A204.1 (cell line): Measurements from ENCODE around the gene WDR7.

Source experiments
- FAIRE-seq: peaks from 2 replicates; lab custom pipeline; 2012; peaks lifted over from hg19 to GRCh38; lab: Jason Lieb, UNC

The WDR7 gene

DNA sequence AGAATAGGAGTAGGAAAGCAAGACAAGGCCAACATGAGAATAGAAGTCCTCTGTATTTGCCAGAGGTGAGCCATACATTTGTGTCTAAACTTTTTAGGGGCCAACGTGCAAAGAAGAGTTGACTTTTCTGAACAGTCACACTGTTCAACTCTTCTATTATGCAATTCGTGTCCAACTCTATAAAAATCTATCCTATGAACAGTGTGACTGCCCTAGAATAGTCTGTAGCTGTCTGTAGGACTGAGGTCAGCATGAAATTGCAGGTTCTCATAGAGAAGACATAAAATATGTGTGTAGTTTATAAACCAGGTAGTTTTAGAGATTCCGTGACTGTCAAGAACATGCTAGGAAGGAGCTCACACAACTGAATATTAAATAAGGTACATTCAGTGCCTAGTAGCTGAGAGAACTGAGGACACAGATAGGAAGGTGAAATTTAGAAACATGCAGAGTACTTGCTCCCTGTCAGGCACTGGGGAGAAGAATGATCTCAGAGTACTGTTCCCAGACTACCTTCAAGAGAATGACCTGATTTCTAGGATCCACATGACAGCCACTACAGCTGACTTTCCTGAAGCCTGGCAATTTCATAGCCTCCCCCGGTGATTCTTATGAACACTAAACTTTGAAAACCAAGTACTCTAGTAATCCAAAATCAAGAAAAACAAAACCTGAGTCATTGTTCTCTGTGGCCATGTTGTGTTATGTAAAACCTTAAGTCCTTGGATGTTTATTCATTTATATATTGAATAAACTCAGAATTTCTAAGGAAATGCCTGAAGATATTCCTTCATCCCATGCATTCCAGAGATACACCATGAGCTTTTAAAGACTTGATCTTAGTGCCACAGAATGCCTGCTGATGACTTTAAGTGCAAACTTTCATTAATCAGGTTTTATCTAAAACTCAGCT, 294.3 kb downstream of the WDR7 start:
- no peak for FAIRE-seq

DNA sequence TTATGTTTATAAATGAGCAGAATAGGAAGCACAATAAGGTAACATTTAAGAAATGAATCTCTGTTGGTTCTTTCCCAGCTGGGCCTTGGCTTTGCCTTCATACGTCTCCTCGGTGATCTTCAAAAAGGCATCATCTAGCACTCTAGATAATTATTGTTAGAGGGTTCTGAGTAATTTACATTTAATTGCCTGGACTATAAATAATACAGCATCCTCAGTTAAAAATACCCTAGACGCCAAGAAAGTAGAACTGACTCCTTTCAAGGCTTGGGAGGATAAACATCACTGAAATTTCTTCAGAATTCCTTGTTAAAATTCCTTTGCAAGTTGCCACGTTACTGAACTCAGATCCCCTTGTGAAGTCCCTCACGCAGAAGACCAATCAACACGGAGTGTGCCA, 296.1 kb downstream of the WDR7 start:
- FAIRE-seq, result no peak

DNA sequence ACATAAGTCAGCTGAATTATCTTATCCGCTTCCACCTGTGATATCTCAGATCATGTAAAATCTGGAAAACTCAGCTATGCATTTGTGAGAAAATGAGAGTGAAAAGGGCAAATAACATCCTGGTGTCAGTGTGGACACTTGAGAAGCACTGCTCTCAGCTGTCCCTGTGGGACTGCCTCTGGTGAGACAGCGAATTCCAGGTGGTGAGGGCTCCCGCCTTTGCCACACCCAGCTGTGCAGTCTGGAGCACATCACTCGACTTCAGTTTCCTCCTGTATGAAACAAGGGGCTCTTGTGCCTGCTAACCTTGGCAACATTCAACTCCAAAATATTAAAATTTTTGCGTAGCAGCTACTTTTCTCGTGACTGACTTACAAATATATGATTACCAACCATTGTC, 300.9 kb downstream of the WDR7 start:
- FAIRE-seq, result no peak

DNA sequence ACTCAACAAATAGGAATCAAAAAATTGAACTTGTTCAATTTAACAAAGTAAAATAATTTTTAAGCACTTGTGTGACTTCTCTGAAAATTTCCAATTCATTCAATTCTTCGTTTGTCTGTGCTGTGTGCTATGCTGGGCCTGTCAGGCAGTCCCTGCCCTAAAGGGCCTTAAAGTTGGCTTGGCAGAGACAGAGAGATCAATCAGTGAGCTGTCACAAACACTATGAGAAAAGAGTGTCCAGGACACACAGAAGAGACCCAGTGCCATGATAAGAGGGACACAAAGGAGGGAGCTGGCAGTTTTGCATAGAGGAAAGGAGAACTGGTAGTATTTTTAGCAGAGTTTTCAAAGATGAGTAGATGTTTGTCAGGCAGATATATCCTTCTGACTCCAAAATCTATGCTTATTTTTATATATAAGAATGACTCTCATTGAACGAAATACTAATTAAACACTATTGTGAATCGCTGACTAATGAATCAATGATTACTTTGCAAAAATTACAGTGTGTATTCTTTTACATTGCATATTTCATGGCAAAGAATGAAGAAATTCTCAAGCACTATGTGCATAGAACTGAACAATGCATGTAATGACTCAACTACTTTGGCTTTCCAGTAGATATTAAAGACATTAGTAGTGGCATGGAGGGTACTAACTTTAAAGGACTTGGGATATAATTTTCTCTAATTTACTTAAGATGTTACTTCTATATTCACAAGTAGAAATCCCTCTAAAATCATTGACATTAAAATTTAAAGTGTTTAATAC, 302.5 kb downstream of the WDR7 start:
- no peak for FAIRE-seq

DNA sequence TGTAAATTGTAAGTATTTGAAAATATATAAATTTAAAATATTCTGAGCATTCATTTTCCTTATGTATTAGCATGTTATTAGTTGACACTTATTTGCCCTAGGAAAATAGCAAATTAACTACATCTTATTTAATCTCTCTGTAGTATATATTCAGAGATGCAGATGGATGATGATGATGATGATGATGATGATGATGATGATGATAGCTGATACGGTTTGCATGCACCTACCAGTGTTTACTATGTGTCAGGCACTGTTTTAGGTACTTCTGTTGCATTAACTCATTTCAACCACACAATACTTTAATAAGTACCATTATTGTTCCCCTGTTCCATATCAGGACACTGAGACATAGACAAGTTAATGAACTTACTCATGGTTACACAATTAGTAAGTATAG, 304.3 kb downstream of the WDR7 start:
- no peak for FAIRE-seq

DNA sequence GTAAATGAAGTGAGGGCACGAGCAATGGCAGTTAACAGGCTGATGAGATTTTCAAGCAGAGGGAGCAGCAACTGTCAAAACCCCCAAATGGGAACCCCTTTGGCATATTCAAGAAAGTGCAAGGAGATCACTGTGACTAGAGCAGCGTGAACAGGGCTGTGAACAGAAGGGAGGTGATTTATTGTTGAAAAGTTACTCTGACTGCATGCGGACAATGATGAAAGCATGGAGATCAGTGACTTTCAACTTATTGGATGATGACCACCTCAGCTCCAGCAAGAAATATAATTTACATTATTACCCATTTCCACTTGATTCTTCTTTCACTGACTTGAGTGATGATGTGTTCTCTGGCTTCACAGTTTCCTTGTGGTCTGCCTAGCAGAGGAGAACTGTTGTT, 308.0 kb downstream of the WDR7 start:
- no peak for FAIRE-seq

DNA sequence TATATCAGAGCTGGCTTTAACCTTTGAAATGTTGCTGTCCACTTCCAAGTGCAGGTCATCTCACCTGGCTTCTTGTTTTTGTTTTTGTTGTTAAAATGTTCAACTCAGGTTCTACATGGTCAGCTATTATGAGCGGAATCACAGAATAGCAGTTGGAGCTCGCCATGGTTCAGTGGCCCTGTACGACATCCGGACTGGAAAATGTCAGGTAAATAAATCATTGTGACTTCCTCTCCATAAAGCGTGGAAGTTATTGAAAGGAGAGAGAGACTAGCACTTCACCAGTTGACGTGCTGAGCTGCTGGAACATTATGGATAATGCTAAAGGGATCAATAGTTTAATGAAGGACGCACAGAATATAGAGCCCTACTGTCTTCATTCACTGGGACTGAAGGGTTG, 311.2 kb downstream of the WDR7 start:
- no peak for FAIRE-seq

DNA sequence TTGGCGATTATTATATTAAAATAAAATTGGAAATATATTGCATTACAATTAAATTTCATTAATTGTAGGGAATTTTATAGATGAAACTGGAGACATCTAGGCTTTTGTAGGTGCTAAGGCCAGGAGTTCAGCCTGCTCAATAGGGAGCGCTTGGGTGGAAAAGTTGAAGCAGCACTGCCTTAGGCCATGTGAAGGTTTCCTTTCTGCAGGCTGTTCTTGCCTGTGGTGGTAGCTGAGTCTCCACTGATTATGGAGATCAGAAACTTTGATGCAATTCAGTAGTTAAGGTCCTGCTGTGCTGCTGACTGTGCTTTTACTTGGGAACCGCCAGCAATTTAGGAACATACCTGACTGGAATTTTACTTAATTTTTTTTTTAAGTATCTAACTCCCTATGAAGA, 315.9 kb downstream of the WDR7 start:
- FAIRE-seq, result no peak

DNA sequence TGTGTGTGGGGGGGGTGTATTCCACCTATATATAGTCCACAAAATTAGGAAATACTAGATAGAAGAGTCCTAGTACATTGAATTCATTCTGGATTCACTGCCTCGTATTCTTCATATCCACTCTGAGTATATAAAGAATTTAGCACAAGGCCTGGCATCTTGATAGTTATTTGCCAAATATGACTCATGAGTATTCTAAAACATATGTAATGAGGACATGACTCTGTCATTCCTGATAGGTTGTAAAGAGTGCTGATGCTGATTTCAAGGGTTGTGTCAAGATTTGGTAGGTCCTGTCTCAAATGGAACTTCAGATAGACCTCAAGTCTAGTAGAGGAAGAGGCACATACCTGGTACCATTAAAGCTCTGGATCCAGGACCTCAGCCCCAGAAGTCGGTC, 322.3 kb downstream of the WDR7 start:
- FAIRE-seq, result no peak

DNA sequence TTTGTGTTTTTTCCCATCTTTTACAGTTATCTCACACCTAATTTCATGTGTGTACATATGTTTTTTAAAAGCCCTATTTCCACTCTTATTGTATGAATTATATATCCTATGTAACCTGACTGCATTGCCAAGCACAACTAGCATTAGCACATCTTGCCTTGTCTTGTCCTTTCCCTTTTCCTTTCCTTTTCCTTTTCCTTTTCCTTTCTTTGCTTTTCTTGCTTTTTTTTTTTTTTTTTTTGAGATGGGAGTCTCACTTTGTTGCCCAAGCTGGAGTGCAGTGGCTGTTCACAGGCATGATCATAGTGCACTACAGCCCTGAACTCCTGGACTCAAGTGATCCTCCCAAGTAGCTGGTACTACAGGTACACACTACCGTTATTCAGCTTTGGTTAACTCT, 323.0 kb downstream of the WDR7 start:
- no peak for FAIRE-seq

DNA sequence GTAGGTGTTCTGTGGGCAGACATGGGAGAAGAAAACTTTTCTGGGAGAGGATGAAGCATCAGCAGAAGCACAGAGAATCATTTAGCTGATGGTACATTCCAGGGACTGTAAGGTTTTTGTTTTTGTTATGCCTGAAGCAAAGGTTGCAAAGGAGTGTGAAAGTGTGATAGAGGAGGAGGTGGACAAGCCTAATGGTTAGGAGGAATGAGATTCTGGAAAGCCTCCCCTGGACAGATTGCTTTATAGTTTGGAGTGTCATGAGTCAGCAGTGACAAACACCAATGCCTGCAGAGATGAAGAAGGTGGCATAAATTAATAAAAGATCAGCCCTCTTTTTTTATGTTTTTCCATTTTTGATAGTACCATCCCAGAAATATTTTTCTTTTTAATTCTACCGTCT, 324.1 kb downstream of the WDR7 start:
- no peak for FAIRE-seq

DNA sequence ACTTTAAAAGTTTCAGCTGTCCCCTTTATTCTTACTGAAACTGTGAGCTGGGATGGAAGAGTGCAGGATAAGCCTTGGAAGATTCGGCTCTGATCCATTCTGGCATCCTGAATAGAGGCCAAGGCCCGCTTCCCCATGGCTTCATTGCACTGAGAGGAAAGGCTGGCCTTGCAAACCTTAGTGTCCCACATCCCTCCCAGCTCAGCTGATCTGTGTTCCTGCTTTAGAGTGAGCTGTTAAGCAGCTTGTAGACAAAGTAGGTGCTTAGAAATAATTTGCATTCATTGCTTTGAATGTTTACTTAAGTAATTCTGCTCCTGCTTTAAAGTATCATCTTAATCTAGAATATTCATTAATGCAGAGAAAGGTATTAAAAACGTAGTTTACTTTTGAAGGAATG, 326.1 kb downstream of the WDR7 start:
- no peak for FAIRE-seq

DNA sequence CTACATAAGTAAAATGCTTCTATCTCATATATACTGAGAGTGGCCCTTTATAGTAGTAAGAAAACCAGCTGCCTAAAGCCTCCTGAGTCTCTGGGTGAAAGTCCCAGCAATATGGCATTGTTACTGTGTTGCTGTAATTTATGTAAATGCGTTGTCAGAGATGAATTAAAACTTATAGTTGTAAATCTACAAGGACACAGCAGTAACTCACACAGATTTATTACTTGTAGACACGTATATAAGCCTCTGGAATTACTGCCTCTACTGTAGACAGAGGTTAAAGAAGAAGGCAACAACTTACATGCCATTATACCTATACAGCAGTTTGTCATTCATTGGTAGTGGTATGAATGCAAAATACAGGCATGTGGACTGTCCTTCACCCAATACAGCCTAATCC, 326.6 kb downstream of the WDR7 start:
- FAIRE-seq, result no peak

DNA sequence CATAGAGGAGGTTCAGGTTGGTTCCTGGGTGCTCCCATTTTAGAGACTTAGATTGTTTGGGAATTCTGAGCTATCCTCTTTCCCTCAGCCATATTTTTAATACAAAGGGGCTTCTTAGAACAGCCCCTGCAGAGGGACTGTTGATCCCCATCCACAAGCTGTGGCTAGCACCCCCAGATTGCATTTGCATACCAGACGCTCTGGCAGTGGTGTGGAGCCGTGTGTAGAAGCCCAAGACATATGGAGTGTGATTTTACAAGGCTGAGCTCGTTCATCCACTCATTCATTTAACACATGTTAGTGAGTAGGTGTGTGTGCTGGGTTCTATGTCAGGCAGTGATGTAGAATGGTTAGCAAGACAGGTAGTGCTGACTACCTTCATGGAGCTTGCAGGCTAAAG, 329.0 kb downstream of the WDR7 start:
- no peak for FAIRE-seq

DNA sequence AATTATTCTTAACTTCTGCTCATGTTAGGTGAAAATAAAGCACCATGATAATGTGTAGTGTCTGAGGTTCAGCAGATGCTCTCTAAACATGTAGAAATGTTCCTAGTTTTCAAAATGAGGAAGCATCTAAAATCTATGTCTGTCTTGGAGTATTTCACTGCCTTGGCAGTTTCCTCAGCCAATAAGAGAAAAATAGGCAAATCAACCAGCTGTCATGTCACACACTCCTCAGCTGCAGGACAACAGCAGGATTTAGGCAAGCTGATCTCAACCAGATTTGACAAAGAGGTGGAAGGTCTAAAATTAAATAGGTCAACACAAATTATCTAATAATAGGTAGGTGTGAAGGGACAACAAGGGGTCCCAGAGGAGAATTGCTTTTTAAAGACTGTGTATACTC, 331.6 kb downstream of the WDR7 start:
- no peak for FAIRE-seq

DNA sequence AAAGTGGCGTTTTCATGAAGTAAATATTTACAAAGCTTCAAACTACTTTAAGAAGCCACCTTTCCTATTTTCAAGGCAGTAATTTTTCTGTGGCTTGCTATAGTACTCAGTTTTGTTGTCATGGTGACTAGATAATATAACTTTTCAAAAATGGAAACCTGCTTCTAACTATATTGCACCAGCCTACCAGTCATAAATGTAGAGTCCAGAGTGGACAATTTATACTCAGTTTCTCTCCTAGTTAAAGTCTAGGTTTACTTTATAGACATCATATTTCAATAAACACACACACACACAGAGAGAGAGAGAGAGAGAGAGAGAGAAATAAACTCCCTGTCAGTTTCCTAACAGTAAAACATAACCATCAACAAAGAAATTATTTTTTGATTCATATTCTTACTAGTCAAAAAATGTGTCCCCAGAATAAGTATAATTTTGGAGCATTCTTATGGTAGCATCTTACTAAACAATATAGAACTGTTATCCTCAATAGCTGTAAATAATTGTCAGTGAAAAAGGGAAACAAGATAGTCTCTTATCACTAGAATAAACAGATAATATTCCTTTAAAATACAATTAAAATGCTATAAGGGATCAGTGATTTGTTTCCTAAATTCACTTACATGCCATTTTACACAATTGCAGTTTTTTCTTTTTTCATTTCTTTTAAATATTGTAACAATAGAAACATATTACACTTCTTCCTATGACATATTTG, 332.3 kb downstream of the WDR7 start:
- no peak for FAIRE-seq

DNA sequence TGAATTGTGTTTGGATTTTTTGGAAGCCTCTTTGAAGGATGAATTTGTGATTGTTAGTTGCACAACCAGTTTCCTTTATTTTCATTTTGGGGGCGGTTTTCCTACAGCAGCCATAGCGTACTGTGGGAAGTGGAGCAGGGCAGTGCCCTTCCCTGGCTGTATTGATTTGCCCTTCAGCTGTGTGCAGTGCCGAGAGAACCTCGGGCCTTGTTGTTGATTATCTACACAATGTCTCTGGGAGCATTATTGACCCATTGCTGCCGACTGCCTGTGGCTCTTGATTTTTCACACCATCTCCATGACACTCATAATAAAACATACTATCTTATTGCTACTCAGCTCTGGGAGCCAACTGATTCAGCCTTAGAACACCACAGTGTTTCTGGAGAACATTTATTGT, 333.6 kb downstream of the WDR7 start:
- FAIRE-seq, result no peak

DNA sequence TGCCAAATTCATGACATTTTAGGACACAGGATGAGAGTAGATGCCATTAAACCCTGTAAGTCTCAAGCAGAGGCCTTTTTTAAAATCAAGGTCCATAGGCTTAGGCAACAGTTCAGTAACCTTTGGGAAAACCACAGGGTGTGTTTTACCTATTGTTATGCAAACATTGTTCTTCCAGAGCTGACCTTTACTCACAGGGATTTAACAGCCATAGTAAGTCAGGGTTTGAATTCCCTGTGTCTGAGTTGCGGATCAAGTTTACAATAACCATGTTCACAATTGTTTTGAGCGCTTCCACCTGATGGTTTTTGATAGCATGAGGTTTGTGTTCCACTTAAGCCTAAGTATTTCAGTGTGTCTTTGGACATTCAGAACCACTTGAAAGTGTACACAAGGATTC, 335.7 kb downstream of the WDR7 start:
- FAIRE-seq, result no peak

DNA sequence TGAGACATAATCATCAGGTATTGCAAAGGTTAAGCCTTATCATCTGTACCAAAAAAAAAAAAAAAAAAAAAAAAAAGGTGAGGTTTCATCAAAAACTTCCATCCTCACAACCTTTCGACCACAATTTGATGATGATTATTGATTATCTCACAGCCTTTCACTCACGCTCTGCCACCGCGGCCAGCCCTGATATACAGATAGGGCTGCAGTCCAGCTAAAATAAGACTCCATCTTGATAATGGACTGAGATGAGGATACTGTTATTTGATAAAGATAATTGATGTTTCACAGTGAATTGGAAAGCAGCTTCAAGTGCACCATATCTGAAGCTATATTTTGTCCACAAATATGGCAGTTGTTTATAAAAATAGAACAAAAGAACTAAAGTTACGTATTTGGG, 336.1 kb downstream of the WDR7 start:
- FAIRE-seq, result no peak

DNA sequence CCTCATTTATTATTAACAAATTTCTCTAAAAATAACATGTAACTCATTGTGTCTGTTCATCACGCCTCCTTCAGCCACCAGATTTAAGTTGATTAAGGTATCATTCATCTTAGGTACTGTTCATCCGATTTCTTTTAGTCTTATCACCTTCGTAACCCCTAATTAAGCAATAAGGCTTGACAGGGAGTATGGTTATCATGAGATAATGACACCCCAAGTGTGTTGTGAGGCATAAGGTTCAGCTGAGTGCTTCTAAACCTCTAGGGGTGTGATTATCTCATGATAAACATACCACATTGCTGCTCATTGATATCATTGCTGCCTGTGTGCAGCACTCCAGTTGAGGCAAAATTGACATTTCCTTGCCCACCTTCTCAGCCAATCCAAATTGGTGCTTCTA, 336.9 kb downstream of the WDR7 start:
- no peak for FAIRE-seq

DNA sequence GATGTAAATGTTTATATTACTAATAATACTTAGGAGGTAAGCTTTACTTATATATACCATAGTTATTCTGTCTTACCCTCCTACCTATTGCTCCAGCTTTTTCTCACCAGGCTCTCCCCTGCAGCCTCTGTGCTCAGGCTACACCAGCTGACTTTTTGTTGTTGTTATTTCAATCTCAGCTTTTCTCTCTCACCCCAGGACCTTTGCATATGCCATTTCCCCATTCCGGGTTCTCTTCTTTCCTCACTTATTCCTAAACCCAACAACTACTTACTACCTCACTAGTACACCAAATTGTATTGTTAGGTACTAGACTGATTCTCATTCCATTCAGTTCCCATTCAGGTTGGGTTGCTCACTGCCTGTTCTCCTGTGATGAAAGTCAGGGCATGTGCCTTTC, 339.5 kb downstream of the WDR7 start:
- FAIRE-seq, result no peak

DNA sequence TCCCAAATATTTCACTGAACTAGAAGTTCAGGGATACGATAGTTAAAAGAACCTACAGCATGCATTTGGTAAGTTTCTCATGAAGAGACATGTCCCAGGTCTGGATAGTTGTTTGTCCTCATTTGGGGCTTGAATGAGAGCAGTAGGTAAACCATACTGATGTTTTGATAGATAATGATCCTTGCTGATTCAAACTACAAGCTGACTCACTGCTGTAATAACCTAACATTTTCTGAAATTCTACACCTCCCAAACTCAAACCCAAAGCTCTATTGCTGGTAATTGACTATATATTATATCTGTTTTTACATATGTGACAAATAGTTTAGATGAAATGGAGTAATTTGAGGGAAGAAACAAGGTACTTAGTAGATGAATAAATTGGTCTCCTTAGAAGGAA, 341.6 kb downstream of the WDR7 start:
- FAIRE-seq, result no peak

DNA sequence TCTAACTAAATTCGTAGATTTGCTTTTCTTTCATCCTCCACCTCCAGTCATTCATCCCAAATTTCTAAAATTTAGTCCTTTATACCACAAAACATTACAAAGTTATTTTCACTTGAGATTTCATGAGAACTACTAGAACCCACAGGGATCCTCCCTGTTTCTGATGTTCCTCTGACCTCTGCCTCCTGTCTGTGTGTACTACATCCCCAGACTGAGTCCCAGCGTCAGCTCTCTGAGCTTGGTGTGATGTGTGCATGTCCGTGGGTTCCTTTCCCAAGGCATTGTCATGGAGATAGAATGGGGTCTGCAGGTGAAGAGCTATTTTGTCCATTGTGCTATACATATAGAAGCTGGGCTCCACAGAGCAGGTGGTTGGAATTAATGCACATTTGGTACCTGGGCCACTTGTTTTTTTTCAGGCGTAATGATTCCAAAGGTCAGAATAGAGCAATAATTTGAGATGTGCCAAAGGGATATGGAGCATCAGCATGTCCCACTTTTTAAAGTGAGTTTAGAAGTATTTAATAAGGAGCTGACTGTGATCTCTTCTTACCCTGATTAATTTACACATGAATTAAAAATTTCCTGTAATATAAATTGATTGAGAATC, 344.5 kb downstream of the WDR7 start:
- no peak for FAIRE-seq
